AG04450 (cell line): Measurements from ENCODE around the gene MCTP1. TPM values are rescaled to one million over a fixed set of nuclear protein-coding genes. Genes with fewer than 3 reads are reported as not detected.
"Not testable (repeated sequence)": the region's sequence is repeated elsewhere in the genome, so short reads cannot be mapped to it uniquely, and the experiment has no call there.

Source experiments
- CTCF ChIA-PET: fragments of 300-600, 350-600 bp; formaldehyde crosslinking; extraction: SDS; loops from one replicate; lab custom pipeline; 2022; ENCODE audit warnings: antibody characterized with exemption, inconsistent platforms; lab: Charles Lee
- POLR2A ChIA-PET: fragments of 350-600 bp; formaldehyde crosslinking; extraction: SDS; loops from one replicate; lab custom pipeline; 2021; ENCODE audit warnings: antibody characterized with exemption, inconsistent platforms; lab: Yijun Ruan, JAX
- DNase-seq: peaks from one replicate; pipeline ENCODE4 v3.0.0-alpha.2; 2011; ENCODE audit warnings: low read depth, low spot score
- H3K27ac ChIP-seq: one replicate; pipeline ENCODE4 v1.5.1; 2012; ENCODE audit warnings: low read depth, low read length, control low read depth
- H3K27me3 ChIP-seq: one replicate; pipeline ENCODE4 v1.6.0; 2012; ENCODE audit warnings: low read length; ENCODE audit not compliant: control insufficient read depth, insufficient read depth
- H3K4me3 ChIP-seq: 2 replicates; pipeline ENCODE4 v1.5.1; 2011; ENCODE audit warnings: mild to moderate bottlenecking, low read depth, low read length, control low read depth
- H3K9me3 ChIP-seq: 2 replicates; pipeline ENCODE4 v1.5.1; 2012; ENCODE audit warnings: low read length; ENCODE audit not compliant: control insufficient read depth, insufficient read depth
- polyA plus RNA-seq: library from polyadenylated mRNA; depleted of rRNA; stranded (reverse); fragments of >200 nt; gene quantifications from 2 replicates; pipeline ENCODE4 v1.2.3, GENCODE V29; 2011
- TF ChIP-seq, protein P1 (sequence below): IDR thresholded peaks from 2 replicates; pipeline ENCODE4 v1.5.1; 2011; ENCODE audit warnings: low read depth, low read length, control low read depth, inconsistent platforms

Gene MCTP1
- polyA plus RNA-seq, 1 experiment, result 0.66 TPM

DNA sequence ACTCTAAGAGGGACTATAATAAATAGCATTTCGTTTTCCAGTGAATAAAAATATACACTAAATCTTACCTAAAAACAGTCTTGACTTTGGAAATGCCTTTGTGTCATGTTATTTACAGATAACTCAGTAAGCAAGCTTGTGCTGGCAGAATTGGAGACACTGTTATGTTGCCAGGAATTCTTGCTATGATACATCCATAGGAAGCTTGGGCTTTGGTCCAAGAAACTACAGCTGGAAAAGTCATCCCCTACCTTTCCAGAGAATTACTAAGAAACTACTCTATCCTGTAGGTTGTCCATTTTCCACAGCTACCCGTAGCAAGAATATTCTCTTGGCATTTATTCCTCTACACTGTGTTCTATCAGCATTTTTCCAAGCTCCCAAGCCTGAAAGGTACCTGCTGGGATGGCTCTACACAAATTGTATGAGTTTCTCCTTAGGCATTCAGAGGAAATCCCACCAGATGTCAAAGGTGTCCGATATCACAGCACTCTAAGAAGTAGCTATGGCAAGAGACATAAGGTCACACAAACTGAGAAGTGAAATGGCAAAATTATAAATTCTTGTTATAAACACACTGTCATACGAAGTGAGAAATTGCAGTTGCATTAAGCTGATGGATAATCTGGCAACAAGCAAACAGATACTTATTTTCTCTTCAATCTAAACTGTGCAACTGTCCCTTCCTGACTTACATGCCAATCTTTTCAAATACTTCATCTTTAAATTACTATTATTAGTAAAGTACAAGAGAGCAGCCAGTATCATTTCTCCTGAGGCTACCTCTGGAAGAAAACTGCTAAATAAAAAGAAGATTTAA is 68.5 kb downstream of the MCTP1 start:
- ChIA-PET CTCF (no interaction called here), POLR2A (no interaction called here)
- TF ChIP-seq, protein P1, sequence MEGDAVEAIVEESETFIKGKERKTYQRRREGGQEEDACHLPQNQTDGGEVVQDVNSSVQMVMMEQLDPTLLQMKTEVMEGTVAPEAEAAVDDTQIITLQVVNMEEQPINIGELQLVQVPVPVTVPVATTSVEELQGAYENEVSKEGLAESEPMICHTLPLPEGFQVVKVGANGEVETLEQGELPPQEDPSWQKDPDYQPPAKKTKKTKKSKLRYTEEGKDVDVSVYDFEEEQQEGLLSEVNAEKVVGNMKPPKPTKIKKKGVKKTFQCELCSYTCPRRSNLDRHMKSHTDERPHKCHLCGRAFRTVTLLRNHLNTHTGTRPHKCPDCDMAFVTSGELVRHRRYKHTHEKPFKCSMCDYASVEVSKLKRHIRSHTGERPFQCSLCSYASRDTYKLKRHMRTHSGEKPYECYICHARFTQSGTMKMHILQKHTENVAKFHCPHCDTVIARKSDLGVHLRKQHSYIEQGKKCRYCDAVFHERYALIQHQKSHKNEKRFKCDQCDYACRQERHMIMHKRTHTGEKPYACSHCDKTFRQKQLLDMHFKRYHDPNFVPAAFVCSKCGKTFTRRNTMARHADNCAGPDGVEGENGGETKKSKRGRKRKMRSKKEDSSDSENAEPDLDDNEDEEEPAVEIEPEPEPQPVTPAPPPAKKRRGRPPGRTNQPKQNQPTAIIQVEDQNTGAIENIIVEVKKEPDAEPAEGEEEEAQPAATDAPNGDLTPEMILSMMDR, result no peak
- no peak for DNase-seq
- H3K4me3 ChIP-seq, result no peak overlapping the region
- no peaks in the 10 kb centered on the region for H3K9me3 ChIP-seq
- no peak overlapping the region for H3K27ac ChIP-seq
- no peaks in the 10 kb centered on the region for H3K27me3 ChIP-seq

DNA sequence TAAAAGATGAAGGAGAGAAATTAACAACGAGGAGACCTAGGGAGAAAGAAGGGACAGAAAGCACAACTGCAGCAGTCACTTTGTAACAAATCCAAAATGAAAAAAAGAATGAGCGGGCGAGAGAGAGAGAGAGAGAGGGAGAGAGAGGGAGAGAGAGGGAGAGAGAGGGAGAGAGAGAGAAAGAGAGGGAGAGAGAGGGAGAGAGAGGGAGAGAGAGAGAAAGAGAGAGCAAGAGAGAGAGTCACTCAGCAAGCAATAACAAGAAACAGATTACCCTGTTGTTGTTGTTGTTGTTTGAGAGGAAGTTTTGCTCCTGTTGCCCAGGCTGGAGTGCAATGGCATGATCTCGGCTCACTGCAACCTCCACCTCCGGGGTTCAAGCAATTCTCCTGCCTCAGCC is 77.1 kb downstream of the MCTP1 start:
- POLR2A ChIA-PET, H3K9me3 ChIP-seq, H3K27me3 ChIP-seq, CTCF ChIA-PET, DNase-seq, H3K27ac ChIP-seq, H3K4me3 ChIP-seq: not testable (repeated sequence)

DNA sequence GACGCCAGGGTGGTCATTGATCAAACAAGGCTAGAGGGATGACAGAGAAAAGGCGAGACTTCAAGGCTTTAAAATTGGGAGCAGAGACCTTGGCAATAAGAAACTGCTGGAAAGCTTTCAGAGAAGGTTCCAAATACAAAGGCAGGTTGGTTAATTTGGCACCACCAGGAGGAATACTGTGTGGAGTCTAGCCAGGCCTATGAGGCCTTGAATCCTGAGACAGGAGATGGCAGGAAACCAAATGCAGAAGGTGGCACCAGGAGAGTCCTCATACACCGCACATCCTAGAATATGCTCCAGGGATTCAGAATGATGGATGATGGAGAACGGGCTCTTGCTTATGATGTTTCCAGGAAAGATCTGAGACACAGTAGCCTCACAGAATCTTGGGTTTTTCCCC is 90.0 kb downstream of the MCTP1 start:
- ChIA-PET CTCF (no interaction called here), POLR2A (no interaction called here)
- TF ChIP-seq, protein P1, result no peak

DNA sequence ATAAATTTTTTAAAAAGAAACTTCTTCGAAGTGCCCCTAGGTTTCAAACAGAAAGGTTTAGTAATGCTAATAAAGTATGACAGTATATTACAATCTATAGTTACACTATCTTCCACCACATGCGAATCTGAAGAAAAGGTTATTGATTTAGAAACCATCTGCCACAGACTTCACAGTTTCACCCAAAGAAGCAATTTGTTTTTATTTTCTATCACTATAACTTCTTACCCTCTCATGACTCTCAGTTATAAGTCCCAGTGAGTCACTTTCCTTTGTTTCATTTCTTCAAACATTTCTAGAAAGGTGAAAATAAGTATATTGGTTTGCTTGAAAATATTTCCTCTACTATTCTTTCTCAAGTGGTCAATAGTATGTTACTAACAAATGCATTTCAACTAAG is 93.6 kb downstream of the MCTP1 start:
- ChIA-PET CTCF (no interaction called here), POLR2A (no interaction called here)
- Histone ChIP-seq H3K27me3 (no peaks in the 10 kb centered on the region), H3K4me3 (no peak overlapping the region), H3K27ac (no peak overlapping the region), H3K9me3 (no peaks in the 10 kb centered on the region)
- TF ChIP-seq, protein P1, result no peak
- no peak for DNase-seq

More for the DNA sequence above, 90.0 kb downstream of the MCTP1 start:
- DNase-seq, result no peak
- Histone ChIP-seq H3K27ac (no peak overlapping the region), H3K4me3 (no peak overlapping the region), H3K9me3 (no peaks in the 10 kb centered on the region), H3K27me3 (no peaks in the 10 kb centered on the region)

DNA sequence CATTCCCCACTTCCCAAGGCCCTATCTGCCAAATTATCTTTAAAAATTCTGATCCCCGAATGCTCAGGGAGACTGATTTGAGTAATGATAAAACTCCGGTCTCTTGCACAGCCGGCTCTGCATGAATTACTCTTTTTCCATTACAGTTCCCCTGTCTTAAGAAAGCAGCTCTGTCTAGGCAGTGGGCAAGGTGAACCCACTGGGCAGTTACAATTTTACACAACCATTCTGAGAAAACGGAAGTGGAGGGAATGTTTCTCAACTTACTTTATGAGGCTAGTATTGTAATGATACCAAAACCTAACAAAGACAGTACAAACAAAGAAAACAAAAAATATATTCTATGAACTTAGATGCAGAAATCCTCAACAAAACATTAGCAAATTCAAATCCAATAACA is 100.0 kb downstream of the MCTP1 start:
- Histone ChIP-seq H3K4me3 (no peak overlapping the region), H3K9me3 (no peaks in the 10 kb centered on the region), H3K27ac (no peak overlapping the region), H3K27me3 (no peaks in the 10 kb centered on the region)
- TF ChIP-seq, protein P1, result no peak
- ChIA-PET CTCF (no interaction called here), POLR2A (no interaction called here)
- DNase-seq, result no peak
